A549 treated with GW870086 at 1 μM for 4 hours (cell line): Measurements from ENCODE around the gene CETN2. TPM values are rescaled to one million over a fixed set of nuclear protein-coding genes. Genes with fewer than 3 reads are reported as not detected.

Source experiments
- total RNA-seq: library from RNA; stranded (reverse); fragments of 200-300 nt; extraction: Qiagen RNA extraction; gene quantifications from 5 replicates; pipeline ENCODE4 v1.2.3, GENCODE V29; 2022; ENCODE audit warnings: low read depth

Gene CETN2
- total RNA-seq, result 68.5 to 80.9 TPM (median 76.0 TPM) in 5 replicates

DNA sequence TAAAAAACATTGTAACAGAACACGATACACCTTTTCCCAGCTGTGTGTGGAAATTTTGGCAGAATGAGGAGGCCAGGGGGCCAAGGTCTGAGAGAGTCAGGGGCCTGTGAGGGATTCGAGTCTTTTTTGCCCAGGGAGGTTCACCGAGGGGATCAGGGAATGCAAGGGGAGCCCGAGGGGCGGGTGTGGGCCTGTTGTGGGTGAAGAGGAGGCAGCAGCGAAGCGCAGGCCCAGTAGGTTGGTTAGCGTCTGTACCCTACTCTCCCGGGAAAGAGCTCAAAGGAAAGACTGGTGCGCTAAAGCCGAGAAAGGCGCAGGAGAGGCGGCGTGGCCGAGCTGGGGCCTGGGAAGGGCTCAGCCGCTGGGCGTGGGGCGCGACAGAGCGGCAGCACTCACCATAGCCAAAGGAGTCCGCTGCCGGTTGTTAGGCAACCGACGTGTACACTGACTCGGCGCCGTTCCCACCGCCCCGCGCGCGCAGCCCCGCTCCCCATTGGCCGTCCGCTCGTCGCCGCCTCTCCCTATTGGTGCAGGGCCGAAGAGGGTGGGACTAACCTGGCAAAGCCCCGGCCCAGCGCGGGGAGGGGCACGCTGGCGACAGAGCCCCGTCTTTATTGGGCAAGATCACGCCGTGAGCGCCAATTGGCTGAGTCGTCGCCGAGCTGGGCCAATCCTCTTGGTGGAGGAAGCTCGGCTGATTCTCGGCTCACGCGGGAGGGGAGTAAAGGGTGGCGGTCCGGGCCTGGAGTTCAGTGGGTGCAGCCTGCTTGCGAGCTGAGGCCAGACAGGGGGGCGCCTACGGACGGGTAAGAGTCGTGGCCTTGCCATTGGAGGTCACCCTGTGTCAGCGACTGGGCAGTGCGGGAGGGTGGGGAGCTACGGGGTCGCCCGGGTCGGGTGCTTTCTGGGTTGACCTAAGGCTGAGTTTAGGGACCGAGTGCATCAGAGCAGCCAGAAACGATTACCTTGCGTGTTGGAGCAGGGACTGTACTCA, at the start of gene CETN2, which contains the start of gene NSDHL:
CETN2 (minus strand) TSS at position 446 of the 994 bp plus-strand sequence; CDS start at position 399, 47 bp downstream.
NSDHL (plus strand) TSS at position 752 of the 994 bp plus-strand sequence. CDS start 15,262 bp downstream, outside the sequence.

Other genes starting within 250 kb of the CETN2 start
- 0.18 to 0.27 TPM (median 0.23 TPM) in 5 replicates for gene GABRQ, start 192.9 kb downstream of the CETN2 start, total RNA-seq
- 2.6 to 4.7 TPM (median 3.8 TPM) in 5 replicates for gene MAGEA3, start 132.0 kb downstream of the CETN2 start, total RNA-seq
- gene CSAG2, start 121.5 kb downstream of the CETN2 start, total RNA-seq, result not detected in 5 replicates
- gene MAGEA2B, start 116.1 kb downstream of the CETN2 start, total RNA-seq, result not detected in 5 replicates
- gene CSAG1, start 97.0 kb downstream of the CETN2 start, total RNA-seq, result 0.17 to 0.45 TPM (median 0.26 TPM) in 4 of 5 replicates, not detected in the other
- 0.13 to 0.22 TPM (median 0.17 TPM) in 5 replicates for gene MAGEA12, start 97.0 kb downstream of the CETN2 start, total RNA-seq
- gene MAGEA2, start 76.9 kb downstream of the CETN2 start, total RNA-seq, result 0.16 to 0.24 TPM in 2 of 5 replicates, not detected in the others
- gene CSAG3, start 71.5 kb downstream of the CETN2 start, total RNA-seq, result not detected in 5 replicates
- 10.6 to 13.7 TPM (median 12.4 TPM) in 5 replicates for gene MAGEA6, start 61.1 kb downstream of the CETN2 start, total RNA-seq
- 40.5 to 48.5 TPM (median 44.2 TPM) in 5 replicates for gene NSDHL, start 306 bp upstream of the CETN2 start, total RNA-seq
- 6.9 to 9.3 TPM (median 8.6 TPM) in 5 replicates for gene ZNF185, start 67.3 kb upstream of the CETN2 start, total RNA-seq
- not detected in 5 replicates for gene PNMA5, start 163.4 kb upstream of the CETN2 start, total RNA-seq
- gene PNMA3, start 225.7 kb upstream of the CETN2 start, total RNA-seq, result 0.13 to 0.27 TPM (median 0.16 TPM) in 5 replicates
- 3.7 to 5.1 TPM (median 4.5 TPM) in 5 replicates for gene PNMA6A, start 241.7 kb upstream of the CETN2 start, total RNA-seq